ENCODE measurements around the gene TMEM45B.
"Not testable (repeated sequence)": the region's sequence is repeated elsewhere in the genome, so short reads cannot be mapped to it uniquely, and the experiment has no call there.

TMEM45B gene

DNA sequence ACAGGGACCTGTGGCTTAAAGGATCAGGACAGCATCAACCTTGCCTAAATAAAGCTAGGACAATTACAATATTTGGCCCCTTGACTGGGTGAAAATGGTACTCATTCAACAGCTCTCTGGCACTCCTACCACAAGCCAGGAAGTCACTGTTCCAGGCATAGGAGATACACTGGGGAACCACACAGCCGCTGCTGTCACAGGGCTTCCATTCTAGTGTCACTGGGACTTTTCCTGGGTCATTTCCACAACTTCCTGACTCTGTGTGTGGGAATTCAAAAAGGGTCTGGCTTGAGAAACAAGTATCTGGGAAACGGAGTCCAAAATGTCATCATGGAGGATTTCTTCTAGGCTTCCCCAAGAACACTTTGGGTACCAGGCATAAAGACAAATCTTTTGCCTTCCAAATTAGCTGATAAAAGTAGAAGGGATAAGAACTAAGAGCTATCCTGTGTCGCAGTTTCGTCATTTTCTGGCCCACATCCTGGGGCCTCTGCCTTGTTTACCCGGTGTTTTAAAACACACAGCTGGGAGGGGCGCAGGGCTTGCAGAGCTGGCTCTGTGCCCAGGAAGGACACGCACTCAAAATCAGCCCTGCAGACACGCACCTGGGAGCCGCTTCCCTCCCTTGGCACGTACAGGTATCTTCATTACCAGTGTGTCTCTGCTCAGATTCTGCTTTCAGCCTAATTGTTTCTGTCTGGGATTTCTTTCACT is 38.0 kb downstream of the TMEM45B start:
- DNase-seq: no peak

GRCh38 chr11:129854232-129854805 is 38.7 kb downstream of the TMEM45B start:
- no peak for DNase-seq

DNA sequence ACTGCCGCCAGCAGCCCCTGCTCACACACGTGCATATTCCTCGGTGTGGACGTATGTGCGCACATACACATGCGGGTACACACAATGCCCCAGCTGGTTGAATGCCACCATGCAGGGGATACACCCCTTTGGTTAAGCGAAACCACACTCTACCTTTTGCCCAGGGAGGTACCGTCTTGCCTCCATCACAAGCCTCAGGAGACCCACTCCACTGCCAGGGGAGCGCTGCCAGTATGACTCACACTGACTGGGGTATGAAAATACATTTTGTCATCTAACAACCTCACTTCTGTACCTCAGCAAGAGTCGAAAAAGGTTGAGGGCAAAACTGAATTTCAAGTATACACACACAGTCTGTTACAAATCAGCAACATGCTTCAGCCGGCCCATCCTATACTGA is 39.4 kb downstream of the TMEM45B start:
- DNase-seq: no peak

DNA sequence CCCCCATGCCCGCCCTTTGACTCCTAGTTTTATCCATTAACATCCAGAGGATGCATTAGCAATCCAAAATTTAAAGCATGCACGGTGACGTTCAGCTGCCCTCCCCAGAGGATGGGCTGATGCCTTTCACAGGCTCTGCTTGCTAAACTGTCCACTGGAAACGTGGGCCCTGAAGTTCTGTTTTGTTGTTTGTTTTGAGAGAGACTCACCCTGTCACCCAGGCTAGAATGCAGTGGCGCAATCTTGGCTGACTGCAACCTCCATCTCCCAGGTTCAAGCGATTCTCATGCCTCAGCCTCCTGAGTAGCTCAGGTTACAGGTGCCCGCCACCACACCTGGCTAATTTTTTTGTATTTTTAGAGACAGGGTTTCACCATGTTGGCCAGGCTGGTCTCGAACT is 40.4 kb downstream of the TMEM45B start:
- DNase-seq: no peak

GRCh38 chr11:129861702-129862522 is 46.3 kb downstream of the TMEM45B start:
- DNase-seq: no peak

GRCh38 chr11:129864811-129865210 is 49.2 kb downstream of the TMEM45B start:
- DNase-seq: no peak

GRCh38 chr11:129865701-129866100 is 50.1 kb downstream of the TMEM45B start:
- DNase-seq: no peak

DNA sequence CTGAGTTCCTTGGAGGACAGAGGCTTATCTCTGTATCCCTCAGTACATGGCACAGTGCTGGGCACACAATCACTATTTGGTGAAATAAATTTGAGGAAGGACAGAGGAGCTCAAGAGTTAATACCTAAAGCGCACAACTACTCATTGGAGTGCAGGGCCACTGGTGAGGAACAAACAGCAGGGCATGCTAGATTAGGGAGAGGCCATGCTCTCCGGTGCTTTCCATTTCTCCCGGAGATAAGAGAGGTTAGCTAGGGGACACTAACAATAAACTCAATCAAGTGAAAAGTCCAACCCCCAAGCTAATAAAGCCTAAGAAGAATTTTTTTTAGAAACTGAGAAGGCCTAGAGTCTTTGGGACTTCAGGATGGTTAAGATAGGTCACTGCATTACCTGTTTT is 50.7 kb downstream of the TMEM45B start:
- no peak for DNase-seq

DNA sequence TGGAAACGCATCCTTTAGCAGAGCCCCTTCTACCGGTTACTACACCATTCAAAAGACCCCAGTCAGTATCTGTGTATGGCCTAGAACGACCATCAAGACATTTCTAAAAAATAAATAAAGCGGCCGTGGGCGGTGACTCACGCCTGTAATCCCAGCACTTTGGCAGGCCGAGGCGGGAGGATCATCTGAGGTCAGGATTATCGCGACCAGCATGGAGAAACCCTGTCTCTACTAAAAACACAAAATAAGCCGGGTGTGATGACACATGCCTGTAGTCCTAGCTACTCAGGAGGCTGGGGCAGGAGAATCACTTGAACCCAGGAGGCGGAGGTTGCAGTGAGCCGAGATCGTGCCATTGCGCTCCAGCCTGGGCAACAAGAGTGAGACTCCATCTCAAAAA is 53.0 kb downstream of the TMEM45B start:
- DNase-seq: not testable (repeated sequence)

- no peak for DNase-seq
Observed at GRCh38 chr11:129871914-129872313, 56.3 kb downstream of the TMEM45B start.

GRCh38 chr11:129880311-129880710 is 64.7 kb downstream of the TMEM45B start:
- DNase-seq: no peak

DNA sequence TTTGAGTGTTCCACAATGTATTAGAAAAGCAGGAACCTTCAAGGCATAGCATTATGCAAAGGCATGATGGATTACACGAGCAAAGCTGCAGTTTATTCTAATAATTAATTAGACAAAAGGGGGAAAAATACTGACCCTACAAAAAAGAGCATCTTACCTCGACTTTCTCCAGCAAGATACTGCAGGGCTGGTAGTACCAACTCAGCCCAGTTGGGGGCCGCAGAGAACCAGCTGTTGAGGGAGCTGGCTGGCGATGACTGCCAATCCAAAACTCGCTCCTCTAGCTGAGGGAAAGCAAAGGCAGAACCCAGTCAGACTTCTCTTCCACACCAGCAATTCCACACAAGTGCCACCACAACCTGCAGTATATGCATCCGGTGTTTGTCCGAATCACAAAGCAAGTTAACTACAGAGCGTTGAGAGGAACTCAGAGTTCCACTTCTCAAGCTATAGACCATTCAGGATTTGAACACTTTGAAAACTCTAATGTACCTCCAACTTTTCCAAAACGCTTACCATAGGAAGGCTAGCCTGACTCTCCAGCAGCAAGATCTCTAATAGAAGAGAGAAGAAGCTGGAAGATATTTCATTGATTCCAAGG is 66.0 kb downstream of the TMEM45B start:
- DNase-seq: no peak

- DNase-seq: no peak
Observed at GRCh38 chr11:129884581-129884980, 68.9 kb downstream of the TMEM45B start.

DNA sequence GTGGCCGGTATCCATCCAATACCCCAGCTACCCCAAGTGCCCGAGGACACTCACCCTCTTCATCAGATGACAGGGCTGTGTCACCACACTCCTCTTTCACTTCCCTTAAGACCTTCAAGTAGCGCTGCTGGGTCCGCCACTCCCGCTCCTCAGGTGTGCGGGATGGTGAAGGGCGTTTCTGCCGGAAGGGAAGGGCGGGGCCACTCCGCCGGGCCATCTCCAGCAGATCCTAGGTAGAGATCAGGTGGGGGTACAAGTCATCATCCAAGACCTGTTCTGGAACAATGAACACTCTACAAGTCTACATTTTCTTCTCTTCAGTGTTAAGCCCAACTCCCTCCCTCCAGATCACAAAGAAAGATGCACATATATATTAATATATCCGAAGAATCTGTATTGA is 69.7 kb downstream of the TMEM45B start:
- DNase-seq: no peak

- DNase-seq: no peak
Observed at GRCh38 chr11:129888451-129888850, 72.8 kb downstream of the TMEM45B start.

DNA sequence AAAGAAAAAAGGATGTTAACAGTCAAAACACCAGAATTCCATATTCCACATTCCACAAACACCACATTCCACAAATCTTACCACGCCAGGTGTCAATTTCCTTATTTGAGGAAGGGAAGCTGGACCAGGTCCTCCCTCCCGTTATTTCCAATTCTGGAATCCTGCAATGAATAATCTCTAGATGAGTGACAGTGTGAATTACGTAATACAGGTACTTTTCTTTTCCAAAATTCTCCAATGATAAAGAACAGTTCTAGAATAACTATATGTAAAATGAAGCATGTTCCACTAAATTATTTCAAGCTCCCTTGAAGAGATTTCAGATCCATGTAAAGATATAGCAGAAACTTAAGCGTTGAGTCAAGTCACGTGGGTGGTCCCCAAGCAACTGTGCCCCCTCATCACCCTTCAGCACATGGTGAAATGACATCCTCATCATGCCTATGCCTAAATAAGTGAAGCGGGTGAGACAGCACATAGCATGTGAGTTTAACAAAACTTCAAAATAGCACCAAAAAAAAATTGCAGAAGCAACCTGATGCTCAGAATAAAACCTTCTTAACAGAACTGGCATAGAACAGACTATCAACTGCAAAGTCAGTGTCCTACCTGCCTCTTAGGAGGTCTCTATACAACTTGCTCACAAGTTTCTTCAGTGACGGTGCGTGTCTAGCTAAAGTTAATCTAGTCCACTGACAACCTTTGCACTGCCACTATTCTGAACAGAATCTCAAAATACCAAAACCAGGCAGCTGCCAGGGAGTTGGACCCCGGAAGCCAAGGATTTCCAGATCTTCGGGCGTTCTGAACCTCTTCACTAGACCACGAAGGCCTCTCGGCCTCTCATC is 78.9 kb downstream of the TMEM45B start:
- DNase-seq: no peak

DNA sequence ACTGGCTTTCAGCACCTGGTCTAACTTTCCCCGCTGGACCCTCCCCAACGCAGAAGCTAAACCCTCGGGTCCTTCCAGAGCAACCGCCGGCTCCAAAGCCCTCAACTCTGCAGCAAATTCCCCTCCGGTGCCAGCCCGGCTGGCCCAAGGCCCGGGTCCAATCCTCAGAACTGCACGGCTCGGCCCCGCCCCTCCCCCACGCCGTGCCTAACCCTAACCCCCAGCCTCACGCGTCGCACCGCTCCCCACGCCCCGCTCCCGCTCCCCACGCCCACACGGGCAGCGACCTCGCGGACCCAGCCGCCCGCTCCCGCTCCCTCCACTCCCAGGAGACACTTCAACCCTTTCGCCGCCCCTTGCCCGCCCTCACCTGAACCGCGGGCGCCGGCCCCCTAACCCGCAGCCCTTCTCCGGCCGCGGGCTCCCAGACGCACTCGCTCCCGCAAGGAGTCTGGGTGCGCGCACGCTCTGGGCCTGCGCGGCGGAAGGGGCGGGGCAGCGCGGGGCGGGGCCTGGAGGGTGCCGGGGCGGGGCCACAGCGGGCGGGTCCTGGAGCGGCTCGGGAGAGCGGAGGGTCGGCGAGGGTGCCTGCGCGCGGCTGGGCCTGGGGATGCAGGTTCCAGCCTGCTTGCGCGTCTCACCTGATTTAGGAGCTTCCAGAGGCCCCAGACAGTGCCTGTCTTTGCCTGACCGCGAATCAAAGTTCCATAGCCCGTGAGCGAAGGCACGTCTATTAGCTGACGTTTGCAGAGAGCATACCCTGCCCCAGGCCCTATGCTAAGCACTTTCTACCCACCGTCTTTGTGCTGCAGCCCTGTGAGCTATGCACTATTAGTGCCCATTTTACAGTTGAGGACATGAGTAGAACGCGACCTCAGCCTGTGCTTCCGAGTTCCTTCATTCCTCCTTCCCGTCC is 79.7 kb downstream of the TMEM45B start, which contains the start of gene NFRKB:
Gene NFRKB, minus strand, starts transcription at position 453 of the 916 bp plus-strand sequence. CDS start 2,729 bp downstream, outside the sequence.
- DNase-seq: peak; percentile 64 to 89

GRCh38 chr11:129896062-129896461 is 80.4 kb downstream of the TMEM45B start:
- no peak for DNase-seq

- no peak for DNase-seq
Observed at GRCh38 chr11:129905402-129905801, 89.8 kb downstream of the TMEM45B start.

Measured in hippocampal formation (tissue), 2 donors.